ENCODE data around the gene UBIAD1.

GRCh38 chr1:11326070-11326469 lies 53.1 kb downstream of the UBIAD1 start:
- TF ChIP-seq CTCF (IDR thresholded peaks at IDR 0.05) (no peak), EP300 (IDR thresholded peaks at IDR 0.05) (no peak), POLR2A (IDR thresholded peaks at IDR 0.05) (no peak)
